ENCODE measurements around the gene THTPA. TPM values are rescaled to one million over a fixed set of nuclear protein-coding genes. Genes with fewer than 3 reads are reported as not detected.
A peak's percentile ranks its signal among the peaks of the same experiment; 100 is the strongest.
"Not testable (repeated sequence)": the region's sequence is repeated elsewhere in the genome, so short reads cannot be mapped to it uniquely, and the experiment has no call there.

The THTPA gene
- polyA plus RNA-seq, 1 donor, result 34.8 TPM

DNA sequence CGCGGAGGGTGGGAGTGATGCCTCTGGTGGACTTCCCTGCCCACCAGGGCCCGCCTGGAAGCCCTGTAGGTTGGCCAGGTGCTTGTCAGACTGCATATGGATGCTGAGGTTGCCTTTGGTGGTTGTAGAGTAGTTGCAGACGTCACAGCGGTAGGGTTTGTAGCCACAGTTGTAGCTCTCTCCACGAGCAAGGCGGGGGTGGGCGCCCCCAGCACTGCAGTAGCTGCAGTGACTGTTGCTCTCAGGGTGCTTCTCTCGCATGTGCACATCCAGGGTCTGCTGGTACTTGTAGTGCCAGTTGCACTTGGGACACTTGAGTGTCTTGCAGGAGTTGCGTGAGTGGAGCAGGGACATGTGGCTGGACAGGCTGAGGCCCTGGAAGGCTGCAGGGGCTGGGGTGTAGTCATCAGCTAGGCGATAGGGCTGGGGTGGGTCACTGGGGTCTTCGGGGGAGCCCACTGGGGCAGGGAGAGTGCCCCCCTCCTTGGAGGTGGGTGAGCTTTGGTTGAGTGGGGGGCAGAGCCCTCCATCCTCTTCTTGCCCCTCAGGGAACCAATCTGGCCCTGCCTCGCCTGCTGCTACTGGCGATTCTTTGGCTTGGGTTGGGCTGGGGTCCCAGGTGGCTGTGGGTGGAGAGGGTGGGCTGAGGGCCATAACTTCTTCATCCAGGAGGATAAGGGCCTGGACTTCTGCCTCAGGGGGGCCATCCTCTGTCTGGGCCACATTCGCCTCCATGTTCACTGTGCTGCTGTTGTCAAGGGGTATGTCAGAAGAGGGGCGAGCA lies 22.2 kb upstream of the THTPA start:
- H3K27me3 ChIP-seq (ENCODE audit: control insufficient read depth, insufficient read depth, low read length), result no peaks in the 10 kb centered on the region
- H3K9me3 ChIP-seq (ENCODE audit: control insufficient read depth, low read depth, low read length), result no peaks in the 10 kb centered on the region
- WGBS (ENCODE audit: insufficient coverage, low lambda C conversion rate), result no CpG with 5 or more reads among the region's 16 CpGs
- H3K36me3 ChIP-seq (ENCODE audit: control insufficient read depth, insufficient read depth, low read length), result peaks cover 2% of the 10 kb centered on the region
- H3K27ac ChIP-seq (ENCODE audit: low read length), result no peak overlapping the region
- H3K4me1 ChIP-seq (ENCODE audit: control insufficient read depth, insufficient read depth, low read length), result no peaks in the 10 kb centered on the region
- no peak overlapping the region for H3K4me3 ChIP-seq (ENCODE audit: low read length)
- no peak for DNase-seq

DNA sequence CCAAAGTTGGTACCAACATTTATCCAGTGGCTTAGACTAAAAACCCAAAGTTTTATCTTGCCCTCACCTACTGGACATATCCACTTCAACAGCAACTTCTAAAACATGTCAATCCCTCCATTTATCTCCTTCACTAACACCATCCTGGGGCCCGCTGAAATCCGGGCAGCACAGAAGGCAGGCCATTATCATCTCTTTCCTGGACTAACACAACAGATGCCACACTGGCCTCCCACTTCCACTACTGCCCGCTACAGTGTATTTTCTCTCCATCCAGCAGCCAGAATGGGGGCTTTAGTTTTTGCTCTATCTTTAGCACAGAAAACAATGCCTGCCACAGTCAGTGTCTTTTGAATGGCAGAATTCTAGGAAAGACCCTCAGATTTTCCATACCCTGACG lies 20.1 kb upstream of the THTPA start:
- no peak for DNase-seq
- no CpG with 5 or more reads among the region's 4 CpGs for WGBS (ENCODE audit: insufficient coverage, low lambda C conversion rate)

DNA sequence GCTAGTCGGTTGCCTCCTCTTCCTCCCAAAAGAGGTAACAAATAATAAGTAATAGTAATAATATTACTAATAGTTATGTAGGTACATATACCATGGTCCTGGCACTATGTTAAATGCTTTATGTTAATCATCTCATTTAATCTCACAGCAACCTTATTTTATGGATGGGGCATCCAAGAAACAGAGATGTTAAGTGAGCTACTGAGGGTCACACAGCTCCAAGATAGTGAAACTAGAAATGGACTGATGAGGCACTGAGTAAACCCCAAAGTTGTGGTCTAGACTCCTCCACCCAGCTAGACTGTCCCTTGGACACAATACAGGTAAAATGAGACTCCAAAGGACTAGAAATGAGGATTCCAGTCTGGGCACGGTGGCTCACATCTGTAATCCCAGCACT lies 19.6 kb upstream of the THTPA start:
- Histone ChIP-seq H3K9me3 (ENCODE audit: control insufficient read depth, low read depth, low read length) (no peaks in the 10 kb centered on the region), H3K4me3 (ENCODE audit: low read length) (no peak overlapping the region), H3K36me3 (ENCODE audit: control insufficient read depth, insufficient read depth, low read length) (peaks cover 2% of the 10 kb centered on the region), H3K27me3 (ENCODE audit: control insufficient read depth, insufficient read depth, low read length) (no peaks in the 10 kb centered on the region), H3K4me1 (ENCODE audit: control insufficient read depth, insufficient read depth, low read length) (no peaks in the 10 kb centered on the region), H3K27ac (ENCODE audit: low read length) (no peak overlapping the region)
- no CpG with 5 or more reads among the region's 2 CpGs for WGBS (ENCODE audit: insufficient coverage, low lambda C conversion rate)
- no peak for DNase-seq

More for the DNA sequence above, 20.1 kb upstream of the THTPA start:
- H3K36me3 ChIP-seq (ENCODE audit: control insufficient read depth, insufficient read depth, low read length), result peaks cover 2% of the 10 kb centered on the region
- H3K4me1 ChIP-seq (ENCODE audit: control insufficient read depth, insufficient read depth, low read length), result no peaks in the 10 kb centered on the region
- no peak overlapping the region for H3K4me3 ChIP-seq (ENCODE audit: low read length)
- no peaks in the 10 kb centered on the region for H3K9me3 ChIP-seq (ENCODE audit: control insufficient read depth, low read depth, low read length)
- H3K27me3 ChIP-seq (ENCODE audit: control insufficient read depth, insufficient read depth, low read length), result no peaks in the 10 kb centered on the region
- H3K27ac ChIP-seq (ENCODE audit: low read length), result no peak overlapping the region

DNA sequence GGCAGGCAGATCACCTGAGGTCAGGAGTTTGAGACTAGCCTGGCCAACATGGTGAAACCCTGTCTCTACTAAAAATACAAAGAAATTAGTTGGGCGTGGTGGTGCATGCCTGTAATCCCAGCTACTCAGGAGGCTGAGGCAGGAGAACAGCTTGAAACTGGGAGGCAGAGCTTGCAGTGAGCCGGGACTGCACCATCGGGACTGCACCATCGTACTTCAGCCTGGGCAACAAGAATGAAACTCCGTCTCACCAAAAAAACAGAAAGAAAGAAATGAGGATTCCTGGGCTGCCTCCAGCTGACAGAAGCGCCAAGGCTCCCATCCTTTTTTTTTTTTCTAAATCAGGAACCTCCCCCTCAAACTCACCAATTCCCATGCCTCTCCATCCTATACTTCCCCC lies 19.2 kb upstream of the THTPA start:
- H3K27me3 ChIP-seq (ENCODE audit: control insufficient read depth, insufficient read depth, low read length); H3K4me1 ChIP-seq (ENCODE audit: control insufficient read depth, insufficient read depth, low read length); H3K4me3 ChIP-seq (ENCODE audit: low read length); DNase-seq; H3K9me3 ChIP-seq (ENCODE audit: control insufficient read depth, low read depth, low read length); H3K36me3 ChIP-seq (ENCODE audit: control insufficient read depth, insufficient read depth, low read length); H3K27ac ChIP-seq (ENCODE audit: low read length): not testable (repeated sequence)
- WGBS (ENCODE audit: insufficient coverage, low lambda C conversion rate), result no CpG with 5 or more reads among the region's 6 CpGs

DNA sequence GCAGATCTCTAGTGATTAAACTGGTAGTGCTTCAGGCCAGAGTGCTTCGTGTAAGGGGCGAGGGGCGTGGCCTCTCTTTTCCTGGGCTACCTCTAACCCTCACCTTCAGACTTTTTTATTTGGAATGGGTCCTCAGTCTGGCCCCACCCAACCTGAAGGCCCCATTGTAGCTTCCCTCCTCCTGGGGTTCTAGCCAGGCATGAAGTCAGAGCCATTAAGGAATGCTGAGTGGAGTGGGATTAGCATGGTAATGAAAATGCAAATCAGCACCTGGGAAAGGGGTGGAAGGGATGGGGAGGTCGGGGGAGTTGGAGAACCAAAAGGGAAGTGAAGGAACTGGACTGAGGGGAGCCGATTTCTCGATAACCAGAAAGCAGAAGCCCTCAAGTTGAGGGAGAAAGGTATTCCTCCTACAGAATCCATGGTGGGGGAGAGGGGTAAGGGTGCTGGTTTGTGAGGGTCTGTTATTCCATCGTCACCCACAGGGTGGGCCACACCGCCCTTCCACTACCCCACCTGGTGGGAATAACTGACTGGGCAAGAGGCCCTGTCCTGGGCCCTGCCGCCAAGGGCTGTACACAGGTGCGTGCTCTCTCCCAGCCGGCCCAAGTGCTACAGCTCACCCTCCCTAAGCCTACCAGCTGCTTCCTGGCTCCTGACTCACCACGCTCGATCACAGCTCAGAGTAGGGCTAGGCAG lies 18.6 kb upstream of the THTPA start:
- WGBS (ENCODE audit: insufficient coverage, low lambda C conversion rate), result 20% methylated on average over 1 of the region's 13 CpGs
- Histone ChIP-seq H3K36me3 (ENCODE audit: control insufficient read depth, insufficient read depth, low read length) (peaks cover 2% of the 10 kb centered on the region), H3K27ac (ENCODE audit: low read length) (no peak overlapping the region), H3K4me1 (ENCODE audit: control insufficient read depth, insufficient read depth, low read length) (no peaks in the 10 kb centered on the region), H3K27me3 (ENCODE audit: control insufficient read depth, insufficient read depth, low read length) (no peaks in the 10 kb centered on the region), H3K4me3 (ENCODE audit: low read length) (no peak overlapping the region), H3K9me3 (ENCODE audit: control insufficient read depth, low read depth, low read length) (no peaks in the 10 kb centered on the region)
- DNase-seq, result no peak

DNA sequence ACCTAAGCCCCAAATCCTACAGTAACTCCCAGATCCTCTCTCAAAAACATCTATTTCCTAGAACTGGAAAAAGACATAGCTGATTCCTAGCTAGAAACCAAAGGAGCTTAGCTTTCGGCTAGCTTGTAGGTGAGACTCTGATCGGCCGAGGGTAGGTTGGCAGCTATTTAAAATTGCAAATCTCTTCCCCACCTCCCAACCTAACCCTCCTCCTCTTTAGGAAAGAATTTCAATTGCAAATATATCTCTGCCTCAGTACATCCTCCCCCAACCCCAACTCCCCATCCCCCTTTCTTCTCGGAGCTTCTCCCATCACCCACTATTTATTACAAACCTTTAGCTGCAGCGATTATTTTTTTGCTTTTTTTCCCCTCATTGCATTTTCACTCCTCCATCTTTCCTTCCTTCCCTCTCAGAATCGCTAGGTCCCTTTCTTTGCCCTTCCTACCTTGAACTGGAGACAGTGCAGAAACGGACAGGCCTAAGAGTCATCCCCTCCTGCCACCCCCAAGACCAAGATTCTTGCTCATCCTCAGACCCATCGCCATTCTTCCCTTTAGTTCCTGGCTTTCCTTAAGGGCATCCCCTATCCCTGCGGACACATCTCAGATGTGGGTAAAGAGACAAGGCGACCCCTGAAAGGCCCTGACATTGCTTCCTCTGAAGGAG lies 17.9 kb upstream of the THTPA start:
- 60% methylated on average over 2 of the region's 10 CpGs for whole genome bisulfite sequencing (ENCODE audit: insufficient coverage, low lambda C conversion rate)
- H3K9me3 ChIP-seq (ENCODE audit: control insufficient read depth, low read depth, low read length), result no peaks in the 10 kb centered on the region
- H3K4me1 ChIP-seq (ENCODE audit: control insufficient read depth, insufficient read depth, low read length), result no peaks in the 10 kb centered on the region
- no peak overlapping the region for H3K4me3 ChIP-seq (ENCODE audit: low read length)
- no peak overlapping the region for H3K27ac ChIP-seq (ENCODE audit: low read length)
- no peaks in the 10 kb centered on the region for H3K27me3 ChIP-seq (ENCODE audit: control insufficient read depth, insufficient read depth, low read length)
- DNase-seq, result no peak
- H3K36me3 ChIP-seq (ENCODE audit: control insufficient read depth, insufficient read depth, low read length), result peaks cover 2% of the 10 kb centered on the region

DNA sequence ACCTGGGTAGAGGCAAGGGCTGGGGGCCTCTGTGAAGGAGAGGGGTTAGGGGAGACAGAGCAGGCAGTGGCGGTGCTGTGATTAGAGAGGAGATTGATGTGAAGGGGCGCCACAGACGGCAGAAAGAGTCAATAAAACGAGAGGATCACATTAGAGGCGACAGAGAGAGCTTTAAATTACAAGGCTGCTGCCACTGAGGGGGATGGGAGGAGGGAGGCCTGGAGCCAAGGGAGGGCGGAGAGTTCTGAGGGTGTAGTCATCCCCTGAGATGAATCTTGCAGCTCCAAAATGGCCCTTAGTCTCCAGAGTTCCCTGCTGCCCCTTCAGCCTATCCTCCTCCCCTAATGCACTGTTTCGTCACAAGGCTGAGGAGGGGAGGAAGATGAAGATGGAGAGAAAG lies 17.3 kb upstream of the THTPA start:
- no peaks in the 10 kb centered on the region for H3K4me1 ChIP-seq (ENCODE audit: control insufficient read depth, insufficient read depth, low read length)
- H3K27ac ChIP-seq (ENCODE audit: low read length), result no peak overlapping the region
- no peak for DNase-seq
- WGBS (ENCODE audit: insufficient coverage, low lambda C conversion rate), result no CpG with 5 or more reads among the region's 7 CpGs
- H3K27me3 ChIP-seq (ENCODE audit: control insufficient read depth, insufficient read depth, low read length), result no peaks in the 10 kb centered on the region
- H3K36me3 ChIP-seq (ENCODE audit: control insufficient read depth, insufficient read depth, low read length), result peaks cover 2% of the 10 kb centered on the region
- no peak overlapping the region for H3K4me3 ChIP-seq (ENCODE audit: low read length)
- no peaks in the 10 kb centered on the region for H3K9me3 ChIP-seq (ENCODE audit: control insufficient read depth, low read depth, low read length)

DNA sequence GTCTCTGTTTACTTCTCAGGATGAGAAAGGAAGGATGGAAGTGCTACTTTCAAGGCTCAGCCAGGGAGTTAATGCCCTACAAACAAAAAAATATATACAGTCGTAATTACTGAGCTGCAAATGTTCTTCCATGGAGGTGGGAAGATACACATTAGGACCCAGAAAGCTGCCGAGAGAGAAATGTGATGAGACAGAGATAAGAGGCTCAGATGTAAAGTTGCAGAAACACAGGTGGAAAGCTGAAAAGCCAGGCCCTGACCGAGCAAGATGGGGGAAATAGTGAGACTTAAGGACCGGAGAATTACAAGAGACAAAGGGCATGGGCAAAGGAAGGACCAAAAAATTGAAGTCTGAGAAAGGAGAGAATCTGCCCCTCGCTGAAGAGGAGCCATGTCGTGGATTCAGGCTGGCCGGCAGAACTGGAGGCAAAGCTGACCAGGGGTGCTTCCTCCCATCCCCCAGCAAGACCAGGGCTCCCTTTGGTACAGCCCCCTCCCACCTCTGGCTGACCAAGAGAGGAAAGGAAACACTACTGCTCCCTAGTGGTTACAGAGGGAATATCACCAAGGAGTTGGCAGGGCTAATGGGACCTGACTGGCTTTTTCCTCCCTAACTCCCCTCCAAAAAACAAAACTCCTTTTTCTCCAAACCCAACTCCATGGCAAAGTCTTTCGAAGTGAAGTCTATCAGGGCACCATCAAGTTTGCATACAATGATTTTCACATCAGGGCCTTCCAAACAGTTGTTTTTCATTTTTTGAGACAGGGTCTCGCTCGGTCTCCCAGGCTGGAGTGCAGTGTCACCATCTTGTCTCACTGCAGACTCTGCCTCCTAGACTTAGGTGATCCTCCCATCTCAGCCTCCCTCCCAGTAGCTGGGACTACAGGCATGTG lies 16.6 kb upstream of the THTPA start:
- no peak overlapping the region for H3K4me3 ChIP-seq (ENCODE audit: low read length)
- H3K9me3 ChIP-seq (ENCODE audit: control insufficient read depth, low read depth, low read length), result no peaks in the 10 kb centered on the region
- no peaks in the 10 kb centered on the region for H3K27me3 ChIP-seq (ENCODE audit: control insufficient read depth, insufficient read depth, low read length)
- H3K36me3 ChIP-seq (ENCODE audit: control insufficient read depth, insufficient read depth, low read length), result peaks cover under 1% of the 10 kb centered on the region
- 40% methylated on average over 2 of the region's 10 CpGs for WGBS (ENCODE audit: insufficient coverage, low lambda C conversion rate)
- no peak overlapping the region for H3K27ac ChIP-seq (ENCODE audit: low read length)
- H3K4me1 ChIP-seq (ENCODE audit: control insufficient read depth, insufficient read depth, low read length), result peaks cover 3% of the 10 kb centered on the region
- peak in 1 of 2 donors; percentile 22 for DNase-seq

DNA sequence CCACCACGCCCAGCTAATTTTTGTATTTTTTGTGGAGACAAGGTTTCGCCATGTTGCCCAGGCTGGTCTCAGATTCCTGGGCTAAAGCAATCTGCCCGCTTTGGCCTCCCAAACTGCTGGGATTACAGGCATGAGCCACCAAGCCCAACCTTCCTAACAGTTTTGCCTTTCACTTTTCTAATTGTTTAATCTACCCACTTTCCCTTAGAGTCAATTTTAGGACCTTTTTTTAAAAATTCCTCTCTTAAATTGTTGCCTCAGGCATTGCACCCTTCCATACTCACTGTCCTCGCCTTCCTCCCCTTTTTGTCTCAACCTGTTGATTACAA lies 16.0 kb upstream of the THTPA start:
- WGBS (ENCODE audit: insufficient coverage, low lambda C conversion rate), result 100% methylated on average over 2 of the region's 4 CpGs
- no peak overlapping the region for H3K4me3 ChIP-seq (ENCODE audit: low read length)
- no peaks in the 10 kb centered on the region for H3K9me3 ChIP-seq (ENCODE audit: control insufficient read depth, low read depth, low read length)
- H3K27ac ChIP-seq (ENCODE audit: low read length), result no peak overlapping the region
- no peaks in the 10 kb centered on the region for H3K36me3 ChIP-seq (ENCODE audit: control insufficient read depth, insufficient read depth, low read length)
- no peaks in the 10 kb centered on the region for H3K27me3 ChIP-seq (ENCODE audit: control insufficient read depth, insufficient read depth, low read length)
- no peak for DNase-seq
- H3K4me1 ChIP-seq (ENCODE audit: control insufficient read depth, insufficient read depth, low read length), result peaks cover 9% of the 10 kb centered on the region

DNA sequence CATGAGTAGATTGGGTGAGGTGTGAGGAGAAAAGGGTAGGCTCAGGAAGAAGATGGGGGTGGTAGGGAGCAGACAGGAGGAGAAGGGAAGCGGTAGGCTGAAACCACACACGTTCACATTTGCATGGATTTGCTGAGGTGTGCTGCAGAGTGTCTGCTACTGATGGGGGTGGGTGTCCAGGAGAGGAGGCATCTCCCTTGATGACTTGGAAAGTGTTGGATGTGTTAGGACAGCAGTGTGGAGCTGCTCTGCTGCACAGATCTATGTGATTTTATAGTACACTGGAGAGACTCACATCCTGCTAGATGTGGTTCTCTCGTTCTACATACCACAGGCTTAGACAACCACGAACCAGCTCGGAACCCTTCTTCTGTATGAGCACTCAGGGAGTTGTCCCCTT lies 13.8 kb upstream of the THTPA start:
- H3K4me3 ChIP-seq (ENCODE audit: low read length), result no peak overlapping the region
- no CpG with 5 or more reads among the region's 5 CpGs for WGBS (ENCODE audit: insufficient coverage, low lambda C conversion rate)
- no peak for DNase-seq
- peaks cover 10% of the 10 kb centered on the region for H3K4me1 ChIP-seq (ENCODE audit: control insufficient read depth, insufficient read depth, low read length)
- no peak overlapping the region for H3K27ac ChIP-seq (ENCODE audit: low read length)
- no peaks in the 10 kb centered on the region for H3K9me3 ChIP-seq (ENCODE audit: control insufficient read depth, low read depth, low read length)
- H3K36me3 ChIP-seq (ENCODE audit: control insufficient read depth, insufficient read depth, low read length), result no peaks in the 10 kb centered on the region
- no peaks in the 10 kb centered on the region for H3K27me3 ChIP-seq (ENCODE audit: control insufficient read depth, insufficient read depth, low read length)
